GM18858 (cell line): ENCODE results near the gene AHCY.
"Not testable (repeated sequence)": the region's sequence is repeated elsewhere in the genome, so short reads cannot be mapped to it uniquely, and the experiment has no call there.

ENCODE experiments used
- ATAC-seq: cut with Tn5 transposase; IDR thresholded peaks from one replicate; pipeline ENCODE4 v1.9.1; 2021; ENCODE audit not compliant: unreplicated experiment

The AHCY gene

DNA sequence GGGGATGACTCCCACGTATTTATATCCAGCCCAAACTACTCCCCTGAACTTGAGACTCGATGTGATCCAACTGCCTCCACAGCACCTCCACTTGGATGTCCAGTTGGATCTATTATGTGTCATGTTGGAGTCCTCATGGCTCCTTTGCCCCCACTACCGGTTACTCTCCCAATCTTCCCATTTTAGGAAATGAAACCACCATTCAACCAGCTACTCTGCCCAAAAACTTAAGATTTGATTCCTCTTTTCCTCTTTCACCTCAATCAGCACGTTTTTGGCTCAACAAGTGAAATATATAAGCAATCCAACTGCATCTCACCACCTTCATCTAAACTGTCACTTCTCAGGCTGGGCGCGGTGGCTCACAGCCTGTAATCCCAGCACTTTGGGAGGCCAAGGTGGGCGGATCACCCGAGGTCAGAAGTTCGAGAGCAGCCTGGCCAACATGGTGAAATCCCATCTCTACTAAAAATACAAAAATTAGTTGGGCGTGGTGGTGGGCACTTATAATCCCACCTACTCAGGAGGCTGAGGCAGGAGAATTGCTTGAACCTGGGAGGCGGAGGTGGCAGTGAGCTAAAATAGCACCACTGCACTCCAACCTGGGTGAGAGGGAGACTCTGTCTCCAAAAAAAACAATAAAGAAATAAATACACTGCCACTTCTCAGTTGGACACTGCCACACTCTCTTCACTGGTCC, 3.4 kb downstream of the AHCY start:
- ATAC-seq: no peak

DNA sequence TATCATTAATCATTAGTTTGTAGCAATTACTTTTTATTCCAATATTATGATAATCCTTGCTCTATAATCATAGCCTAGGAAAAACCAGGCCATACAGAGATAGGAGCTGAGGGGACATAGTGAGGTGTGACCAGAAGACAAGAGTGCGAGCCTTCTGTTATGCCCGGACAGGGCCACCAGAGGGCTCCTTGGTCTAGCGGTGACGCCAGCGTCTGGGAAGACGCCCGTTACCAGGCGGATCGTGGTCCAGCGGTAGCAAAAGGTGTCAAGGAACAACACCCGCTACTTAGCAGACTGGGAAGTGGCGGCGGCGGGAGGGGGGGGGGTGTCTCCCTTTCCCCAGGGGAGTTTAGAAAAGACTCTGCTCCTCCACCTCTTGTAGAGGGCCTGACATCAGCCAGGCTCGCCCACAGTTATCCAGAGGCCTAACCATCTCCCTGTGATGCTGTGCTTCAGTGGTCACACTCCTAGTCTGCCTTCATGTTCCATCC, 4.8 kb downstream of the AHCY start:
- ATAC-seq: not testable (repeated sequence)

DNA sequence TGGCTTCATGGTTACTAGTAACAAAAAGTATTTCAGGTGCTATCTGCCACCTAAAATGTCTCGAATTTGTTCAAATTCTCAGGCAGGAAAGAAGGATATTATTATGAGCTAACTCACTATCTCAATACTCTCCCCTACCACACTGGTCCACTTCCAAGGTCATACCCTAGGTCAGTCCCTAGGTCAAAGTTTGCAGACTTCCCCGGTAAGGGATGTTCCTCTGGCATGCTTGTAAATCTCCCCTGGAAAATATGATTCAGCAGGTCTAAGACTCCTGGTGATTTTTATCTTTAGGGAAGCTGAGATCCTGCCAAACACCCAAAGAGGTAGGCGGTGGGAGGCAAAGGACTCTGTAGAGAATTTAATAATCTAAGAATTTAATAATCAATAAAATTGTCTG, 6.7 kb downstream of the AHCY start:
- ATAC-seq: no peak

DNA sequence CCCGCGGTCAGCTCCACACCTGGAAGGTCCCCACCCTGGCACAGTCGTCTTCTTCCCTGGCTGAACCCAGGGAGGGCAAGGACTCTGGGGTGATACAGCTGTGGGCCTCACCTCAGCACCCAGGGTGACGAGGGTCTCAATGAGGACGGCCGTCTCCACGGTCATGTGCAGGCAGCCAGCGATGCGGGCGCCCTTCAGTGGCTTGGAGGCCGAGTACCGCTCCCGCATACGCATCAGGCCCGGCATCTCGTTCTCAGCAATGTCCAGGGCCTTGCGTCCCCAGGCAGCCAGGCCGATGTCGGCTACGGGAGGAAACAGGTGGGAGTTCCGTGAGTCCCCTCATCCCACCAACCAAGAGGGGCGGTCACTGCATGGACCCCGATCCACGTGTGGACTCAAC, 7.9 kb downstream of the AHCY start:
- ATAC-seq: no peak

DNA sequence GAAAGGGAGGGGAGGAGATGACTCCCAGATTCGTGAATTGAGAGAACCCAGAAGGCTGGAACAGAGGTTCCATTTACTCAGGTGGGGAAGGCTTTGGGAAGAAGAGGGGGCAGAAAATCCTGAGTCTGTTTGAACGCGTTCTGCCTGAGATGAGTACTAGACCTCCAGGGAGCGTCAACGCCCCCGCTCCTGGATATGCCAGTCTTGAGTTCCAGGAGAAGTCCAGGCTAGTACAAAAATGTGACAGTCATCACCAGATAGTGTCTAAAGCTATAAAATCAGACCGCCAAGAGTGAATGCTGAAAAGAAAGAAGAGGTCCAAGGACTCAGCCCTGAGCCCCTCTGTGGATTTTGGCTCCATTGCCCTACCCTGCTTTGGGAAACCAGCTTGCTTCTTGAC, 8.6 kb downstream of the AHCY start:
- ATAC-seq: no peak

DNA sequence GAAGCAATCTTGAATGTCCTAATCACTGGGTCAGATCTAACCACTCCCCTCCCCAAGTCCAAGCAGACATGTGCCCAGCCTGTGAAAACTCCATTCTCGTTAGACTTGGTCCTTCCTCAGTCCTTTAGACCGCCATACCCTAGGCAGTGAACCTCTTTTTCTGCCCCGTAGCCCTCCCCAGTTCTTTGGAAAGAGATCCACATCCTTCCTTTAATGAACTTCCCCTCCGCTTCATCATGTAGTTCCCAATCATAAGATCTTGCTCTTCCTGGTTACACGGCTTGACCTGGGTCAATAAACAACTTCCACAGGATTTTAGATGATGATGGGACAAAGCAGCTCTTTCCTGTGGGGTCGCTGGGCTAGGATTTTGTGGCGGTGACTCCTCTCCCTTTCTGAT, 9.6 kb downstream of the AHCY start:
- no peak for ATAC-seq

DNA sequence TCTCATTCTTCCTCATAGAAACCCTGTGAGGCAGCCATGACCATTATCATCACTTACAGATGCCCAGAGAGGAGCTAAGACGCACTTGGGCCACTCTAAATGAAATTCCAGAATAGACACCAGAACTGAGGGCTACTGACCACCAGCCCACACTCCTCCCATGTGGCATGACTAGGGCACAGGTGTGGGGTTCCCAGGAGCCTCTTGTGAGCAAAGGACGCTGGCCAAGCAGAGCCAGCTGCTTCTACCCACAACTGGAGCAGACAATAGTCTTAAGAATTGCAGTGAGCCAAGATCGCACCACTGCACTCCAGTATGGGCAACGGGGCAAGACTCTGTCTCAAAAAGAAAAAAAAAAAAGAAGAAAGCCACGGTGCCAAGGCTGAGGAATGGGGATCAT, 10.0 kb downstream of the AHCY start:
- no peak for ATAC-seq

DNA sequence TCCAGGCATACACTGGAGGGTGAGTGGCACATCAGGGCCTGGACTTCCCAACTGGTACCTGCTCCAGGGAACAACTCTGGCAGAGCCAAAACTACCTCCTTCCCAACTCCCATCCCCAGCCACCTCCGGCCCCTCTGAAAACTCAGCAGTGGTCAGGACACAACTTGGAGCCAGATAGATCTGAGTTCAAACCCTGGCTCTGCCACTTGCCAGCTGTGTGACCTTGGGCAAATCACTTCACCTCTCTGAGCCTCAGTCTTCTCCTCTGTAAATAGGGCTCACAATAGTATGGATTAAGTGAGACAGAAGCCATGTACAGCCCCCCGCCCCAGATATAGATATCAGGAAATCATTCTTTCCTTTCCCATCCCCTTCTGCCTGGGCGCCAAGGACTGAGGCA, 10.7 kb downstream of the AHCY start:
- ATAC-seq: no peak

DNA sequence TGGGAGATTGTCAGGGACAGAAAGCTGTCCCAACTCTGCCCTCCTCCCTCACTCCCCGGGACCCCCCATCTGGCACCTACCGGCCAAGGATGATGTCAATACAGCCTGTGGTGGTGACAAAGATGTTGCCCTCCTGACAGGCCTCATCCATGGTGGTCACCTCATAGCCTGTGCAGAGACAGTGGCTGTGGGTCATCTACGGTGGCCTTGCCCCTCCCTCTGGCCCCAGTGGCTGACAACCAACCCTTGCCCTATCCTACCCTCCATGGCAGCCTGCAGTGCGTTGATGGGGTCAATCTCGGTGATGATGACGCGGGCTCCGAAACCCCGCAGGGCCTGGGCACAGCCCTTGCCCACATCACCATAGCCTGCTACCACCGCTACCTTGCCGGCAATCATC, 12.7 kb downstream of the AHCY start:
- ATAC-seq: no peak

DNA sequence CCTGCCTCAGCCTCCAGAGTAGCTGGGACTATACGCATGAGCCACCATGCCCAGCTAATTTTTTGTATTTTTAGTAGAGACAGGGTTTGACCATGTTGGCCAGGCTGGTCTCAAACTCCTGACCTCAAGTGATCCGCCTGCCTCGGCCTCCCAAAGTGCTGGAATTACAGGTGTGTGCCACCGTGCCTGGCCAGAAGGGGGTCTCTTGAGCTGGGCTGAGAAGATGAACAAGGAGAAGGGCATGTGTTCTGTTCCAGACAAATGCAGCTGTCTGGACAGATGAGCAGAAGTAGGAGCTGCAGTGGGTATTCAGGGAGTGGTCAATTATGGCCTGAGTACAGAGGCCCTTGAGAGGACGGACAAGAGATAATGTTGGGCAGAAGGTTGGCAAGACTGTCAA, 15.7 kb downstream of the AHCY start:
- not testable (repeated sequence) for ATAC-seq

DNA sequence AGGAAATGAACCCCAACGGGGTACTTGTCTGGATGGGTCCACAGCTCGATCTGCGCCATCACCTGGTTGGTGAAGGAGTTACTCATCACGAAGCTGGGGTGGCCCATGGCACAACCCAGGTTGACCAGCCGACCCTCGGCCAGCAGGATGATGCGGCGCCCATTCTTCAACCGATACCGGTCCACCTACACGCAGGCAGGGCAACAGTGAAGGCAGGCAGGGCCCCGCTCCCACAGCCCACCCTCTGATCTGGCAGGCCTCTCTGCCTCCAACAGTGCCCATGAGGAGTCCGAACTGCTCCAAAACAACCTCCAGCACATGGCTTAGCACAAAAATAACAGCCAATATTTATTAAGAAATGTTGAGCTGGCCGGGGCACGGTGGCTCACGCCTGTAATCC, 17.7 kb downstream of the AHCY start:
- no peak for ATAC-seq

DNA sequence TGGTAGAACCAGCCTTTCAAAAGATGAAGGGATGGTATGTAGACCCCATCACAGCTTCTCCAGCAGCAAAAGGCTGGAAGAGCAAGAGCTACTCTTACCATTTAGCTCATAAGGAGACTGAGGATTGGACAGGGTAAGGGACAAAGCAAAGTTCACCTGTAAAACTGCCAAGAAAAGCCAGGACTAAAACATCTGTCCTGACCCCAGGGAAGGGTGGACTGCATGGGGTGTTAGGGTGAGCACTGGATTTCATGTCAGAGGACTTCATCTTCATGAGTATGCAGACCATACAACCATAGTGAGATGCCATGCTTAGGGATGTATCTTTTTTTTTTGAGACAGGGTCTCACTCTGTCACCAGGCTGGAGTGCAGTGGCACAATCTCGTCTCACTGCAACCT, 19.3 kb downstream of the AHCY start:
- ATAC-seq: no peak

DNA sequence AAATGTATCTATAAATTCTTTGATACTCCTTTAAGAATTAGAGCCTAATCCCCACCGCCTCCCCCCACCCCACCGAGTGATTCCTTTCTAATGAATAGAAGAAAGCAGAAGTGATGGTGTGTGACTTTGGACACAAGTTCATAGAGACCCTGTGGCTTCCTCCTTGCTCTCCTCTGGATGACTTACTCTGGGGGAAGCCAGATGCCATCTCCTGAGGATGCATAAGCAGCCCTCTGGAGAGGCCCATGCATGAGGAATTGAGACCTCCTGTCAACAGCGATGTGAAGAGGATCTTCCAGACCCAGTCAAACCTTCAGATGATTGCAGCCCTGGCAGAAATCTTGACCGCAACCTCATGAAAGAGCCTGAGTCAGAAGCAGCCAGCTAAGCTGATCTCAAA, 21.1 kb downstream of the AHCY start:
- ATAC-seq: no peak

DNA sequence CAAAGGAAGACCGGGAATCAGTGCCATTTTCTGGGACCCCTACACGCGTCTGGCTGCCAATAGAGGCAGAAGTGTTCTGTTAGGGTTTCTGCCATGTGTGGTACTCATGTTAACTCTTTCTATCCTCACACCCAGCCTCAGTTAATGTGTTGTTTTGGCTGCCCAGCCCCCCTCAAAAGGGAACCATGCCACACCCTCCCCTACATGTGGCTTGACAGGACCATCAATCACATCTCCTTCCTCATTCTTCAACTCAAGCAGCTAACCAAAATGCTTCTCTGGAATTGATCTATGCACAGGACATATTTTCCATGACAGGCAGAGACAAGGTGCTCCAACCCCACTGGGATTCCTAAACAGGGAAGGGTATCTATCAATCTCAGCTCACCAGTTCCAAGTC, 22.0 kb downstream of the AHCY start:
- no peak for ATAC-seq

DNA sequence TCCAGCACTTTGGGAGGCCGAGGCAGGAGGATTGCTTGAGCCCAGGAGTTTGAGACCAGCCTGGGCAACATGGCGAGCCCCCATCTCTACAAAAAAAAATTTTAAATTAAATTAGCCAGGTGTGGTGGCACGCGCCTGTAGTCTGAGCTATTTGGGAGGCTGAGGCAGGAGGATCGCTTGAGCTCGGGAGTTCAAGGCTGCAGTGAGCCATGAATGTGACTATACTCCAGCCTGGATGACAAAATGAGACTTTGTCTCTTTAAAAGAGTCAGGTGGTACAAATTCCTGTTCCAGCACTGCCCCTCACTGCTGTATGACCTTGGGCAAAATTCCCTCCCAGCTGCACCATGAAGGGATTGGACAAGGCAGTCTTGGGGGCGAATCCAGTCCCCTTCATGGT, 28.5 kb downstream of the AHCY start:
- no peak for ATAC-seq

DNA sequence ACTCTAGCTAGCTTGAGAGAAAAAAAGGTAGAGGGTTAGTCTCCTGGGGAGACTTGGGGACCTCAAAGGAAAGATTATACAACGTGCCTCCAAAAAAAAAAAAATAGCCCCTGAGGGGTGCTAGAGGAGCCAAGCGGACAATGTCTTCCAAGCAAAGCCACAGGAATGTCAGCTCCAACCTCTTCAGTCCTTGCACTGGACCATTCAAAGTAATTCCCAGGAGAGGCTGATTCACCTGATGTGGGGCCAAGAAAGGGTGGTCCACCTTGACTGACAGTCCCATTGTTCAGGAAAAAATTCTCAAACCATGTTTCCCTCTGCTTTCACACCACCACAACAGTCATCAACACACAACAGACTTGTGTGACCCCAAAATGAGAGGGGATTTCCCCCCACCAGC, 31.2 kb downstream of the AHCY start:
- no peak for ATAC-seq

DNA sequence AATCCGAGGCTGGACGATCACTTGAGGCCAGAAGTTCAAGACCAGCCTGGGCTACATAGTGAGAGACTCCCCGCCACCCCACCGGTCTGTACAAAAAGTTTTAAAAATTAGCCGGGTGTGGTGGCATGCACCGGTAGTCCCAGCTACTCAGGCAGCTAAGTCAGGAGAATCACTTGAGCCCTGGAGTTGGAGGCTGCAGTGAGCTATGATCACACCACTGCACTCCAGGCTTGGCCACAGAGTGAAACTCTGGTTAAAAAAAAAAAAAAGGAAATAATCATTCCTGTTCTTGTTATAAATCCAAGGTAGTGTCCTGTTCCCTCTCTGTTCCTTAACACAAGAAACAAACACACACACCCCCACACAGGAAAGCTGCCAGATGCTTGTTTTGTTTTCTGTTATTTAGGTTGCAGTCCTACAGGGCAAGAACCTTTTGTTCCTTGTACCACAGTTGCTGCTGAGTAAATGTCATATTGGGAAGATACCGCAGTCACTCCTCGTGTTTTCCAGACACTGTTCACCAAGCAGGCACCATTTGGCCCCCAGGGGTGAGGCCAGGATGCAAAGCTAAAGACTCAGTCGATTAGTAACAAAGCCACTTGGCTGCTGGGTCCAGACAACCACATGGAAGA, 33.0 kb downstream of the AHCY start:
- ATAC-seq: no peak

DNA sequence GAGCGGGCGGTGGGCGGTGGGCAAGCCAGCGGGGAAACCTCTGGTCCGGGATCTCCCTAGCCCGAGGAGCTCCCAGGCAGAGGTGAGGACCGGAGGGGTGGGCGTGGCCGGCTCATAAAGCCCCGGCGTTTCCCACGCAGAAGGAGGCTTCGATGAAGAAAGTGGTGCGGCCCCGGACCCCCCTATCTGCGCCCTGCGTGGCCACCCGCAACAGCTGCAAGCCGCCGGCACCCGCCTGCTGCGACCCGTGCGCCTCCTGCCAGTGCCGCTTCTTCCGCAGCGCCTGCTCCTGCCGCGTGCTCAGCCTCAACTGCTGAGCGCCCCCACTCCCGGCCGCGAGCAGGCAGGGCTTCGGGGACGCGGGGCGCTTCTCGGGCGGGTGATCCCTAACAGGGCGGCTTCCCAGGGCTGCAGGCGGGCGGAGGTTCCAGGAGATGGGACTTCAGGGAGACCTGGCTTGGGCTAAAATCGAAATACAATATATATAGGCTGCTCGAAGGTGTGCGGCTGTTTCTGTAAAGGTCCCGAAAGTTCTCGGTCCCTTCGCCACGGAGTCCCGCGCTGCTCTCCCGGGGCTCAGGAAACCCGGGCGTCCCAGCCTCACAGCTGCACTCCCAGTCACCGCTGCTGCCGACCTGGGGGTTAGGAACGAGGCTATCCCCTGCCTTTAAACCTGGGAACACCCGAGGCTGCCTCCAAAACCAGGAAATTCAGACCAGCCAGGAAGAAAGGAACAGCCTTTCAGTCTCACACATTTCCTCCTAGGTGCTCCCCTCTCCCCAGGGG, 34.1 kb downstream of the AHCY start:
- ATAC-seq: no peak

DNA sequence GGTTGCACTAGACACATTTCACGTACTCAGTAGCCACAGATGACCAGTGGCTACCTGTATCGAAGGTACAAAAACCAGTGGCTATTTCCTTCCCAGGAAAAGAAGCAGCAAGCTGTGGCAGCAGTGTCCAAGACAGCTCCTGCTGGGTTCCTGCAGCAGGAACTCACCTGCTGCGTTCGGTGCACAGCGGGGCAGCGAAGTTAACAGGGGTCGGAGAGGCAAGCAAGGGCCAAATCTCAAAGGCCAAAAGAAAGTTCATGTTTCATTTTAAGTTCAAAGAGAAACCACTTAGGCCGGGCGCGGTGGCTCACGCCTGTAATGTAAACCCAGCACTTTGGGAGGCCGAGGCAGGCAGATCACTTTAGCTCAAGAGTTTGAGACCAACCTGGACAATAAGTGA, 35.0 kb downstream of the AHCY start:
- ATAC-seq: no peak

DNA sequence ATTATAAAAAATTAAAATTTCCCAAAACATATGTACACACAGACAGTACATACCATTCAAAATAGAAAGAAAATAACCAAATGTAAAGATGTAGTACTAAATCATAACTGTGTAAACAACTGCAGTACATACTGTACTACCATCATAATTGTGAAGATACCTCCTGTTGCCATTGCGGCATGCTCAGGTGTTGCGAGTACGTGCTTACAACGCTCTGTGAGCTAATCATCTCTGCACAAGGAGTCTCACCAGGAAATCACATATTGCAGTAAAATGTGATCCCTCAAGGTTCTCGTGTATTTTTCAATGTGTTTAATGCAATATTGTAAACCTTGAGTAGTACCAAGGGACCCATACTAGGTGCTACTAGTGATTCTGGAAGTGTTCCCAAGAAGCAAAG, 39.0 kb downstream of the AHCY start:
- ATAC-seq: no peak

DNA sequence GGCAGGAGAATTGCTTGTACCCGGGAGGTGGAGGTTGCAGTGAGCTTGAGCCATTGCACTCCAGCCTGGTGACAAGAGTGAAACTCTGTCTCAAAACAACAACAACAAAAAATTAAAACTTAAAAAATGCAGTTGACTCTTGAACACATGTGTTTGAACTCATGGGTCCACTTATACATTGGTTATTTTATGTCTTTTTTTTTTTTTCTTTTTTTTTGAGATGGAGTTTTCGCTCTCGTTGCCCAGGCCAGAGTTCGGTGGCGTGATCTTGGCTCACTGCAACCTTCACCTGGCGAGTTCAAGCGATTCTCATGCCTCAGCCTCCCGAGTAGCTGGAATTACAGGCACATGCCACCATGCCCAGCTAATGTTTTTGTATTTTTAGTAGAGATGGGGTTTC, 39.7 kb downstream of the AHCY start:
- ATAC-seq: not testable (repeated sequence)
